SKM-1 treated with dmso at 0.1 percent for 144 hours (cell line): Measurements from ENCODE around the gene THSD7A.
"Not testable (repeated sequence)": the region's sequence is repeated elsewhere in the genome, so short reads cannot be mapped to it uniquely, and the experiment has no call there.

Experiments used
- DNase-seq: peaks from one replicate; lab custom pipeline; 2025; ENCODE audit not compliant: unreplicated experiment; lab: John Stamatoyannopoulos, UW

THSD7A gene

DNA sequence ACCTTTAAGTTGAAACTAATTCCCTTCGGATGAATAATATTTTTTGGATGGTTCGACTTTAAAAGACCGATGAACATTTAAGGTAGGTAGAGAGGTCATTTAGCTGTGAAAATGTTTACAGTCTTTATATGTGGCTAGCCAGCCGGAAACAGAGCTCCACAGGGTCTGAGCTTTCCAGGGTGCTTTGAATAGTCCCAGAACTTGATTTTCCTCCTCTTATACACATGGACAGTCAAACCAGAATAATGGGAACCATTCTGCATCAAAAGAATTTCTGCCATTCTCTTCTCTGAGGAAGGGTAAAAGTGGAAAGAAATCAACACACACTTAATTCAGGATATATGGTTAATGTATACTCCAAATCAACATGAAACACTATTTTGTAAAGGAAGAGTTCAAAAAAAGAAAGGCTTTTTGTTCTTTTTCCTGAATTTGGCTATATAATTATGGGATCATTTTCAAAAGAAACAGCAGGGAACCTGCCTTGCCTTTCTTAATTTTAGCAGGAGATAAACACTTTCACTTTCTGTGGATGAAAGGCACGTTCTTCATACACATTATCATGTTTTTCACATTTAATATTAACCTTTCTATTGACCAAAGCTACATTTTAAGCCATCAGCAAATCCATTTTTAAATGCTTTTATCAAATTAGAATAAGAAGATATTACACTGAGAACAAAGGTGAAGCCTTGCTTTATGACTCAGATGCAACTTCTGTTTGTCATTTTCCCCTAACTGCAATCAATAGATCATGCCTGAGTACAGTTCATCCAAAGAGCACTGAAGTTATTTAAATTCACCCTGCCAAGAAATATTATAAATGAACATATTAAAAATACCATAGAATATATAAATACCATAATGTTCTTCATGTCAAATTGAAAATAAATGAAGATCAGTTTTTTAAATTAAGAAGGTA is 307.3 kb downstream of the THSD7A start:
- DNase-seq = no peak

GRCh38 chr7:11521964-11522499 is 310.0 kb downstream of the THSD7A start:
- not testable (repeated sequence) for DNase-seq

GRCh38 chr7:11517853-11518252 is 314.1 kb downstream of the THSD7A start:
- no peak for DNase-seq

- DNase-seq = no peak
Measured at GRCh38 chr7:11516328-11516727, 315.7 kb downstream of the THSD7A start.

GRCh38 chr7:11513460-11513859 is 318.5 kb downstream of the THSD7A start:
- no peak for DNase-seq

- DNase-seq = no peak
Measured at GRCh38 chr7:11507929-11508328, 324.1 kb downstream of the THSD7A start.

- no peak for DNase-seq
Measured at GRCh38 chr7:11506417-11506816, 325.6 kb downstream of the THSD7A start.

- no peak for DNase-seq
Measured at GRCh38 chr7:11505471-11505985, 326.5 kb downstream of the THSD7A start.

DNA sequence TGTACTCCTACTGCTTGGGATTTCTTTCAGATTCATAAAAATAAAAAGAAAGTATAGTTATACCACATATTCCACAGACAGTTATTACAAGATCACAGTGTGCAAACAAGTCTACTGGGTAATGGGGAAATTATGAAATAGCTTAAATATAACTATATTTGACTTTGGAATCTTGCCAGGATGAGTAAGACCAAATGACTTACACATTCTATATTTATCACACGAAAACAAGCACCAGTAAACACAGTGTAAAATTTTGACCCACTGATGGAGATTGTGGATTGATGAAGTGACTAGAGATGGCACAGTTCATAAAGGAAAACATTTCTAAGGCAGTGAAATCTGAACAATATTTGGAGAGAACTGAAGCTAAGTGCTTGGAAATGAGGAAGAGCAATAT is 339.7 kb downstream of the THSD7A start:
- DNase-seq = no peak

GRCh38 chr7:11491811-11492210 is 340.2 kb downstream of the THSD7A start:
- DNase-seq = no peak

DNA sequence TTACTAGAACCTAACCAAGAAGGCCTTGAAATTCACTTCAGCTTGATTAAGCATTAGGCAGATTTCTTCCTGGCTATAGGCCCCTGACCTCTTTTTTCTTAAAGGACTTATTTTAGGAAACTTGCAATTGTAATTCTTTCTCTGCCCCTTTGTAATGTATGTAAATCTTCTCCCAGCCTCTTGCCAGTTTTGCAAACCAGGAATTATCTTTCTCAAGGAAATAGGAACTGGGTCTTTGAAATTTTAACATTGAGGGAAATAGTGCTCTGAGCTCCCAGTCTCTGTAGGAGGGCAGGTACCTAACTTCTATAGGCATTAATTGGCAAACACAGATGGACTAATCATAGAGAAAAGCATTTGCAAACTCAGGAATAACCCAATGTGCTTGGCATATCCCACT is 342.7 kb downstream of the THSD7A start:
- no peak for DNase-seq

- DNase-seq = no peak
Measured at GRCh38 chr7:11486271-11486670, 345.7 kb downstream of the THSD7A start.

- DNase-seq = no peak
Measured at GRCh38 chr7:11485636-11486035, 346.4 kb downstream of the THSD7A start.

DNA sequence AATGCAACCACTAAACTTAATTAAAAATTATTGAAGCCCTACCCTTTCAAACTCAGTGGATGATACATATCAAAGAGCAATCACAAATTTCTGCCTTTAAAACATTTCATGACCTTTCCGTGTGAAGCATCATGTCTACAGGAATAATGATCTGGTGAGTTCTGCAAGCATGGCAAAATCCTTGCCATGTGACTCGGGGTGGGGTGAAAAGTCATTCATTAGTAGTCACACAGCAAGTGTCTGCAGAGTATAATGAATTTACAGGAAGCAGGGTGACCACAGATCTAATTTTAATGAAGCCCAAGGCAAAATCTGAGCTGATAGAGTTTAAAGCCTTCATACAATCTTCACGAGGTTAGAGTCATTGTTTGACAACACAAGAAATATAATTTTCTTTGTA is 351.9 kb downstream of the THSD7A start:
- DNase-seq = no peak

GRCh38 chr7:11478882-11479281 is 353.1 kb downstream of the THSD7A start:
- no peak for DNase-seq

GRCh38 chr7:11478426-11478825 is 353.6 kb downstream of the THSD7A start:
- DNase-seq = no peak

GRCh38 chr7:11474902-11475585 is 357.0 kb downstream of the THSD7A start:
- DNase-seq = no peak

DNA sequence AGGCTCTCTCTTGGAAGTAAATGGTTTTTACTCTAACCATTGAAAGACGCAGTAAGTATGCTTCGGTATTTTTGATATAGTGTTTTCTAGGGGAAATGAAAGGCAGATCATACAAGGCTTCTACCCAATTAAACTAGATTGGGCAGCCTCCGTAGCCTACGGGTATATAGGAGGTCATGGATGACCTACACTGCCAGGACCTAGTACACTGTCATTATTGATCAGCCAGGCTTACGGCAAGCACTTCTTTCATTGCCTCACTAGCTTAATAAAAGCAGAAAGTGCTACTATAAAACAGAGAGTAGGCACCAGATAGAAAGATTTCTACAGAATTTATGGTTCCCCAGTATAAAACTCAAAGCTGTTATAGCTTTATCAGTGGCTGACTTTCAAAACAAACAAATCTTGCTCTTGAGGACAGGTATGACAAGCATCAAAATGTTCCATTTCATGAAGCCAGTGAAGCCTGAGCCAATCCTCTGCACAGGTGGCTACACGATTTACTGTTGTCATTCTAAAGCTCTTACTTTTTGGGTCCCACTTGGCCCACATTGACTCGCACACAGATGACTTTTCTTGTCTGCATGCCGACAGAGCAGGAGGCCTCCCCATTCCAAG is 358.1 kb downstream of the THSD7A start:
- DNase-seq = no peak

DNA sequence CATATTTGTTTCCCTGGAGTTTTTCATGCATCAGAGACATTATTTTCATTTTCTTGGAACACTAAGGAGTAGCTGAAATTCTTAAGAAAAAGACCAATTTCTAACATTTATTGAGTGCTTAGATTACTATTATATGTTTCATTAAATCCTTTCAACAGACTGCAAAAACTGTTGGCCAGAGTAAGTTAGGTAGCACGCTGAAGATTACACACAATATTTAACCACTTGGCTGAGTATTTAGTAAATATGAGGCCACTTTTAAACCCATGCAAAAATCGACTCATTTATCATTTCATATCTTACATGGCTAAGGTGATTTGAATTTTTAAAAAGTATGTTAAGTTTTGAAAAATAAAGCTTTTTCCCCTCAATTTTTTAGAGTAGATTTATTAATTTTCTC is 358.8 kb downstream of the THSD7A start:
- no peak for DNase-seq

- no peak for DNase-seq
Measured at GRCh38 chr7:11472646-11473045, 359.4 kb downstream of the THSD7A start.

- no peak for DNase-seq
Measured at GRCh38 chr7:11471255-11471654, 360.7 kb downstream of the THSD7A start.
